Measurements from ENCODE around the gene RAB1B.
A peak's percentile ranks its signal among the peaks of the same experiment; 100 is the strongest.
"Not testable (repeated sequence)": the region's sequence is repeated elsewhere in the genome, so short reads cannot be mapped to it uniquely, and the experiment has no call there.

The RAB1B gene

GRCh38 chr11:66239998-66240780 is 28.2 kb upstream of the RAB1B start:
- no peak for DNase-seq

GRCh38 chr11:66240781-66241136 is 27.7 kb upstream of the RAB1B start:
- DNase-seq, result no peak

GRCh38 chr11:66242095-66242765 is 26.2 kb upstream of the RAB1B start:
- no peak for DNase-seq

- no peak for DNase-seq
Measured at GRCh38 chr11:66243782-66244535, 24.5 kb upstream of the RAB1B start.

- no peak for DNase-seq
Measured at GRCh38 chr11:66247295-66247694, 21.1 kb upstream of the RAB1B start.

- DNase-seq, result no peak
Measured at GRCh38 chr11:66247801-66248200, 20.6 kb upstream of the RAB1B start.

GRCh38 chr11:66248903-66249302 is 19.5 kb upstream of the RAB1B start:
- DNase-seq, result no peak

- no peak for DNase-seq
Measured at GRCh38 chr11:66251809-66252208, 16.6 kb upstream of the RAB1B start.

GRCh38 chr11:66253081-66253480 is 15.4 kb upstream of the RAB1B start:
- not testable (repeated sequence) for DNase-seq

GRCh38 chr11:66258473-66258893 is 10.0 kb upstream of the RAB1B start:
- no peak for DNase-seq

- DNase-seq, result no peak
Measured at GRCh38 chr11:66259225-66259624, 9.2 kb upstream of the RAB1B start.

GRCh38 chr11:66259956-66260355 is 8.5 kb upstream of the RAB1B start:
- DNase-seq, result no peak

- DNase-seq, result no peak
Measured at GRCh38 chr11:66261578-66261977, 6.9 kb upstream of the RAB1B start.

- DNase-seq, result no peak
Measured at GRCh38 chr11:66262191-66262590, 6.2 kb upstream of the RAB1B start.

GRCh38 chr11:66262696-66263095 is 5.7 kb upstream of the RAB1B start:
- DNase-seq, result no peak

- DNase-seq, result no peak
Measured at GRCh38 chr11:66263231-66263630, 5.2 kb upstream of the RAB1B start.

- DNase-seq, result no peak
Measured at GRCh38 chr11:66263785-66264184, 4.7 kb upstream of the RAB1B start.

- DNase-seq, result no peak
Measured at GRCh38 chr11:66264383-66264782, 4.1 kb upstream of the RAB1B start.

GRCh38 chr11:66264914-66265313 is 3.5 kb upstream of the RAB1B start:
- DNase-seq, result peak in 1 of 4 experiments; percentile 27

- no peak for DNase-seq
Measured at GRCh38 chr11:66265531-66266377, 2.7 kb upstream of the RAB1B start.

- no peak for DNase-seq
Measured at GRCh38 chr11:66266378-66267038, 1.9 kb upstream of the RAB1B start.

- DNase-seq, result no peak
Measured at GRCh38 chr11:66267039-66267378, 1.4 kb upstream of the RAB1B start.

Data from activated CD4-positive, CD25-positive, alpha-beta regulatory T cell (primary cell).